Mesenchymal stem cell (in vitro differentiated cells and primary cell): Measurements from ENCODE around the gene BBLN.

Source experiments
- DNase-seq: peaks from one replicate; pipeline ENCODE4 v3.0.0-alpha.2; 2013
- H2AFZ ChIP-seq: one replicate; pipeline ENCODE4 v1.6.1; 2013; ENCODE audit warnings: low read depth, mild to moderate bottlenecking, control low read depth, inconsistent platforms, low read length, moderate library complexity
- H2AK5ac ChIP-seq: 2 replicates; pipeline ENCODE4 v1.6.1; 2013; ENCODE audit warnings: low read length, moderate library complexity, mild to moderate bottlenecking, inconsistent platforms; ENCODE audit not compliant: severe bottlenecking
- H2BK120ac ChIP-seq: one replicate; pipeline ENCODE4 v1.6.1; 2013; ENCODE audit warnings: low read depth, mild to moderate bottlenecking, inconsistent platforms, low read length, moderate library complexity
- H2BK12ac ChIP-seq, 2 experiments: one replicate each; pipeline ENCODE4 v1.6.1; 2013; ENCODE audit warnings: inconsistent platforms in 2 of 2, low read length in 2 of 2, mild to moderate bottlenecking in 2 of 2, moderate library complexity in 2 of 2, control low read depth in 1 of 2
- H2BK15ac ChIP-seq: one replicate; pipeline ENCODE4 v1.6.1; 2013; ENCODE audit warnings: mild to moderate bottlenecking, low read depth, inconsistent platforms; ENCODE audit not compliant: poor library complexity, severe bottlenecking
- H2BK5ac ChIP-seq: 2 replicates; pipeline ENCODE4 v1.6.1; 2013; ENCODE audit warnings: low read depth, mild to moderate bottlenecking, low read length, control low read depth, inconsistent platforms; ENCODE audit not compliant: poor library complexity, severe bottlenecking
- H3K14ac ChIP-seq, 2 experiments: one replicate each; pipeline ENCODE4 v1.6.1; 2013; ENCODE audit warnings: inconsistent platforms in 2 of 2, low read length in 2 of 2, control low read depth in 1 of 2, mild to moderate bottlenecking in 1 of 2, moderate library complexity in 1 of 2
- H3K18ac ChIP-seq, 2 experiments: one replicate each; pipeline ENCODE4 v1.6.1; 2013; ENCODE audit warnings: inconsistent platforms in 2 of 2, low read length in 2 of 2, control low read depth in 1 of 2, low read depth in 1 of 2, mild to moderate bottlenecking in 1 of 2
- H3K23ac ChIP-seq, 2 experiments: one replicate each; pipeline ENCODE4 v1.6.1; 2013; ENCODE audit warnings: inconsistent platforms in 2 of 2, low read length in 2 of 2, mild to moderate bottlenecking in 2 of 2, moderate library complexity in 2 of 2, control low read depth in 1 of 2
- H3K27ac ChIP-seq: 2 replicates; pipeline ENCODE4 v1.5.1; 2013; ENCODE audit warnings: mild to moderate bottlenecking, moderate library complexity, low read length, control low read depth, inconsistent platforms; ENCODE audit not compliant: poor library complexity, severe bottlenecking
- H3K27me3 ChIP-seq, 2 experiments: 2 replicates each; pipeline versions ENCODE4 v1.6.1 to v1.7.0; 2013; ENCODE audit warnings: low read length in 2 of 2, mild to moderate bottlenecking in 2 of 2, moderate library complexity in 2 of 2, control low read depth in 1 of 2, inconsistent platforms in 1 of 2; ENCODE audit not compliant: control insufficient read depth in 1 of 2, insufficient read depth in 1 of 2
- H3K36me3 ChIP-seq, 2 experiments: 2 replicates each; pipeline versions ENCODE4 v1.6.1 to v1.7.0; 2013; ENCODE audit warnings: low read length in 2 of 2, control low read depth in 1 of 2, inconsistent platforms in 1 of 2, low read depth in 1 of 2, mild to moderate bottlenecking in 1 of 2; ENCODE audit not compliant: insufficient read depth in 2 of 2, control insufficient read depth in 1 of 2
- H3K4ac ChIP-seq, 2 experiments: one replicate each; pipeline ENCODE4 v1.6.1; 2013; ENCODE audit warnings: inconsistent platforms in 2 of 2, low read length in 2 of 2, mild to moderate bottlenecking in 2 of 2, moderate library complexity in 2 of 2, control low read depth in 1 of 2, low read depth in 1 of 2
- H3K4me1 ChIP-seq: 2 replicates; pipeline ENCODE4 v1.6.1; 2013; ENCODE audit warnings: low read depth, low read length, control low read depth; ENCODE audit not compliant: control insufficient read depth, insufficient read depth
- H3K4me2 ChIP-seq: 2 replicates; pipeline ENCODE4 v1.6.1; 2013; ENCODE audit warnings: low read length, mild to moderate bottlenecking, inconsistent platforms; ENCODE audit not compliant: poor library complexity, severe bottlenecking
- H3K4me3 ChIP-seq, 2 experiments: 2 replicates each; pipeline versions ENCODE4 v1.5.1 to v1.7.0; 2013; ENCODE audit warnings: low read length in 2 of 2, mild to moderate bottlenecking in 2 of 2, control low read depth in 1 of 2, low read depth in 1 of 2; ENCODE audit not compliant: insufficient read depth in 1 of 2
- H3K79me1 ChIP-seq: replicated peaks from 2 replicates; pipeline ENCODE4 v1.6.1; 2013; ENCODE audit warnings: mild to moderate bottlenecking, control low read depth, low read length, inconsistent platforms; ENCODE audit not compliant: poor library complexity, severe bottlenecking
- H3K9ac ChIP-seq: 2 replicates; pipeline ENCODE4 v1.7.0; 2013; ENCODE audit warnings: mild to moderate bottlenecking, low read length, moderate library complexity
- H3K9me3 ChIP-seq: 2 replicates; pipeline ENCODE4 v1.7.0; 2013; ENCODE audit warnings: mild to moderate bottlenecking, low read length; ENCODE audit not compliant: control insufficient read depth
- H4K8ac ChIP-seq: one replicate; pipeline ENCODE4 v1.6.1; 2013; ENCODE audit warnings: inconsistent platforms, mild to moderate bottlenecking, low read length, moderate library complexity
- H4K91ac ChIP-seq: one replicate; pipeline ENCODE4 v1.6.1; 2013; ENCODE audit warnings: mild to moderate bottlenecking, low read length, inconsistent platforms
- WGBS: methylation state at CpG from one replicate; pipeline ENCODE4 v1.1.7; 2013; ENCODE audit warnings: mixed read lengths; 5-methylcytosine and 5-hydroxymethylcytosine counted together

BBLN gene

DNA sequence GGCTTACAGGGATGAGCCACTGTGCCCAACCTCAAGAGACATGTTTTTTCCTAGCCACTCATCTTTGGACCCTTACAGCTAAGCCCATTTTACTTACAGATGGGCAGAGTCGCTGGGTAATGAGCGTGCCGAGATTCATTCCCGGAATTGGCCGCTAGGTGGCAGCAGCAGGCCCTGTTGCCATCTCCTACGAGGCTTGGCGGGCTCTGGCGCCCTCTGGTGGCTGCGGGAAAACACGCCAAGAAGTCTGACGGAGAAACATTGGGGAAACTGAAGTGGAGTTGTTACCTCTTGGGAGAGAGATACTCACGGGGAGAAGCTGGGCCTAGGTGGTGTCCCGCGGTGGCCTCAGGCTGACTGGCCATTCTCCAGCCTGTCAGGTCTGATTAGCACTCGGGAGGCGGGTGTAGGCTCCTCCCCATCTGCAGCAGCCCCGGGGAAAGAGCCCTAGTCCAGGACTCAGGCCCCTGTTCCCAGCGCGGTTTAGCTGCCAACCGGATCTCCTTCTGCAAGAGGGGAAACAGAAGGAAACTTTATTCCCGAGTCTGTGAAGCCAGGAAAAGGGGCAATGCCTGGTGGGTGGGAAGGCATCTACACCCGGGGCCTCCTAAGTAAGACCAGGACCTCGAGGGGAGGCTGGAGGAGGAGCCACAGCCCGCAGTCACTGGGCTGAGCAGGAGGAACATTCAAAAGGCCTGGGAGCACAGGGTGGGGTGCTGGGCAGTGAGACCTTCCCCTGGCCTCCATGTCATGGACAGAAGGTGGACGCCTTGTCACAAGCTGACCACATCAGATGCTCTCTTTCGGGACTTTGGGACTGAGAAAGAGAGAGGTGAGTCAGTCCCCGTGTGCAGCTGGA, 42.2 kb upstream of the BBLN start:
- Histone ChIP-seq H3K4me3 (peak overlapping the region in 1 of 2 experiments; percentile 32), H3K18ac (no peak overlapping the region), H2BK5ac (no peak overlapping the region), H3K27me3 (no peaks in the 10 kb centered on the region), H3K4ac (peak overlapping the region in 1 of 2 experiments; percentile 25), H3K27ac (no peak overlapping the region), H2AFZ (no peak overlapping the region), H3K9me3 (no peaks in the 10 kb centered on the region), H2BK120ac (no peak overlapping the region), H3K4me2 (no peak overlapping the region), H3K9ac (peak overlapping the region; percentile 60), H2BK15ac (peak overlapping the region; percentile 21), H4K8ac (peak overlapping the region; percentile 59), H4K91ac (no peak overlapping the region), H3K79me1 (peaks cover 7% of the 10 kb centered on the region), H3K36me3 (peaks cover 25 to 66% of the 10 kb centered on the region in 2 experiments), H2BK12ac (peak overlapping the region in 1 of 2 experiments; percentile 61), H3K4me1 (peaks cover 6% of the 10 kb centered on the region), H3K23ac (no peak overlapping the region), H2AK5ac (no peak overlapping the region), H3K14ac (no peak overlapping the region)
- peak; percentile 84 for DNase-seq
- 20% methylated on average over 27 of the region's 27 CpGs for WGBS

DNA sequence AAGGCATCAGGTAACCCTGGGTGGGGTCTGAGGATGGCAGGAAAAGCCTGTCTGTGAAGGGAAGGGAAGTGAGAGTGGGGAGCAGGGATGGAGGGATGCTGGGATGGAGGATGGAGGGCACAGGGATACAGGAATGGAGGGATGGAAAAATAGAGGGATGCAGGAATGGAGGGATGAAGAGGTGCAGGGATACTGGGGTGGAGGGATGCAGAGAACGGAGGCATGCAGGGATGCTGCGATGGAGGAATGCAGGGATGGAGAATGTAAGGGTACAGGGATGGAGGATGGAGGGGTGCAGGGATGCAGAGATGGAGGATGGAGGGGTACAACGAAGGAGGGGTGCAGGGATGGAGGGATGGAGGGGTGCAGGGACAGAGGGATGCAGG, 41.6 kb upstream of the BBLN start:
- H2AK5ac ChIP-seq, result no peak overlapping the region
- WGBS, result 79% methylated on average over 3 of the region's 3 CpGs
- no peak overlapping the region for H2AFZ ChIP-seq
- H3K4ac ChIP-seq, result no peak overlapping the region
- no peak overlapping the region for H2BK12ac ChIP-seq
- no peak overlapping the region for H3K4me2 ChIP-seq
- H2BK5ac ChIP-seq, result no peak overlapping the region
- H3K9ac ChIP-seq, result peak overlapping the region; percentile 60
- peak overlapping the region; percentile 65 for H4K91ac ChIP-seq
- no peak overlapping the region for H3K18ac ChIP-seq
- H3K79me1 ChIP-seq, result peaks cover 8% of the 10 kb centered on the region
- no peak overlapping the region for H3K27ac ChIP-seq
- H4K8ac ChIP-seq, result no peak overlapping the region
- H2BK15ac ChIP-seq, result no peak overlapping the region
- H3K9me3 ChIP-seq, result no peaks in the 10 kb centered on the region
- H3K14ac ChIP-seq, result no peak overlapping the region
- peaks cover 30 to 69% of the 10 kb centered on the region in 2 experiments for H3K36me3 ChIP-seq
- H3K4me3 ChIP-seq, result no peak overlapping the region
- no peak overlapping the region for H2BK120ac ChIP-seq
- no peak for DNase-seq
- no peaks in the 10 kb centered on the region for H3K27me3 ChIP-seq
- peaks cover 7% of the 10 kb centered on the region for H3K4me1 ChIP-seq
- no peak overlapping the region for H3K23ac ChIP-seq

DNA sequence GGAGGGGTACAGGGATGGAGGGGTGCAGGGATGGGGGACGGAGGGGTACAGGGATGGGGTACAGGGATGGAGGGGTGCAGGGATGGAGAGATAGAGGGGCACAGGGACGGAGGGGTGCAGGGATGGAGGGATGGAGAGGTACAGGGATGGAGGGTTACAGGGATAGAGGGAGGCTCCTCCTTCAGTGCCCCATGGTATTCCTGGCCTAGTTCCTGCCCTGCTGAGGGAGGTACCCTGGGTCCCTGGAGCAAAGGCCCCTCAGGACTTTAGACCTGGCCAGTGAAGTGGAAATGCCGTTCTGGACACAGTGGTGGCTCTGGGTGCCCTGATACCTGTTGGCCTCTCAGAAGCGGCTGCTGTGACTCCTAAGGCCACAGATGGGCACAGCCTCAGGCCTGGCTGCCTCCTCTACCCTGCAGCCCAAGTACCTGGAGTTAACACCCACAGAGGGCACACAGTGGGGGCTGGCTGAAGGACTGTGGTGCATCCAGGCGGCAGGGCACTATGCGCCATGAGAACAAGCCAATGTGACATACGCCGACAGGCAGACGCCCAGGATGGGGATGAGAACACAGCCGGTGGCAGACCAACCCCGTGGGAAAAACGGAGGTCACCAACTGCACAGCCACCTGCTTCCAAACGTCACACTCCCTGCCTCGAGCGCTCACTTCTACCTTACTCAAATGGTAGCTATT, 40.9 kb upstream of the BBLN start:
- WGBS, result 91% methylated on average over 11 of the region's 15 CpGs
- H2BK120ac ChIP-seq, result no peak overlapping the region

DNA sequence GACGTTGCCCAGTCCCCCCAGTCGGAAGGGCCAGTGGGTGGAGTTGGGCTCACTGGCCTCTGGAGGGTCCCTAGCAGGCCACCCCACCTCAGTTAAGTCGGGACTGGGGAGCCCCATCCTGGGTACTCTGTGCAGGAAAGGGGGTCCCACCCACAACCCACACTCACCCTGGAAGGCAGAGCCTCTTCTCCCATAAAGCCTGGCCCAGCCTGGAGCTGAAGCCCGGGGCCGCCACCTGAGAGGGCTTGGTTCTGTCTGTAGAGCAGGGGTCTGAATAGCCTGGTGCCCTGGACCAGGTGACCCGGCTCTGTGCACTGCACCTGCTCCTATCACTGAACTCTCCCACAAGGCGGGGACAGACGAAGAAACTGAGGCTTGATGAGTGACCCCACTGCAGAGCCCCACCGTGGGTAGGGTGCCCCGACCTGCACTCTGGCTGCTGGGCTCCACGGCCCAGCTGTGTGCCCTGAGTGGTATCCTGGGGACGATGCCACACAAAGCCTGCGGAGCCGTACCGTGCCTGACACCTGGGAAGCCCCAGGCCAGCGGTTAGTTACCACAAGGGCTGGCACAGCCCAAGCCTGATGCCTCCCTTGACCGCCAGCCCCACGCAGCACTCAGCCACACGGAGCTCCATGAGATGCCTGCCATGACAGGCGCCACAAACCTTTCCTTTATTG, 39.9 kb upstream of the BBLN start:
- no peaks in the 10 kb centered on the region for H3K27me3 ChIP-seq
- H3K23ac ChIP-seq, result no peak overlapping the region
- no peak overlapping the region for H2AK5ac ChIP-seq
- H3K36me3 ChIP-seq, result peaks cover 41 to 67% of the 10 kb centered on the region in 2 experiments
- no peak overlapping the region for H3K27ac ChIP-seq
- H3K4me2 ChIP-seq, result no peak overlapping the region
- no peak overlapping the region for H2BK12ac ChIP-seq
- no peaks in the 10 kb centered on the region for H3K9me3 ChIP-seq
- H3K4ac ChIP-seq, result no peak overlapping the region
- no peak overlapping the region for H4K8ac ChIP-seq
- H3K4me3 ChIP-seq, result no peak overlapping the region
- no peak overlapping the region for H3K18ac ChIP-seq
- H3K79me1 ChIP-seq, result peaks cover 14% of the 10 kb centered on the region
- no peak overlapping the region for H4K91ac ChIP-seq
- H2BK15ac ChIP-seq, result no peak overlapping the region
- no peak overlapping the region for H3K9ac ChIP-seq
- DNase-seq, result no peak
- no peak overlapping the region for H2BK5ac ChIP-seq
- no peak overlapping the region for H2BK120ac ChIP-seq
- 97% methylated on average over 19 of the region's 20 CpGs for WGBS
- H3K14ac ChIP-seq, result no peak overlapping the region
- H2AFZ ChIP-seq, result no peak overlapping the region
- peaks cover 8% of the 10 kb centered on the region for H3K4me1 ChIP-seq

More for the DNA sequence above, 40.9 kb upstream of the BBLN start:
- Histone ChIP-seq H4K91ac (no peak overlapping the region), H3K4me2 (no peak overlapping the region), H3K4me1 (peaks cover 7% of the 10 kb centered on the region), H3K4ac (no peak overlapping the region), H3K14ac (no peak overlapping the region), H2BK15ac (no peak overlapping the region), H2AK5ac (no peak overlapping the region), H3K27ac (no peak overlapping the region), H2BK5ac (no peak overlapping the region), H3K18ac (no peak overlapping the region), H3K9ac (no peak overlapping the region), H2BK12ac (no peak overlapping the region), H4K8ac (no peak overlapping the region), H3K79me1 (peaks cover 8% of the 10 kb centered on the region), H3K9me3 (no peaks in the 10 kb centered on the region), H3K23ac (no peak overlapping the region), H3K27me3 (no peaks in the 10 kb centered on the region), H3K36me3 (peaks cover 34 to 67% of the 10 kb centered on the region in 2 experiments), H2AFZ (no peak overlapping the region), H3K4me3 (no peak overlapping the region)
- no peak for DNase-seq
